ENCODE data around the gene AIPL1. TPM values are rescaled to one million over a fixed set of nuclear protein-coding genes. Genes with fewer than 3 reads are reported as not detected.

The AIPL1 gene
- total and polyA plus RNA-seq, 2 experiments from 2014 or later: 0.17 to 0.24 TPM

DNA sequence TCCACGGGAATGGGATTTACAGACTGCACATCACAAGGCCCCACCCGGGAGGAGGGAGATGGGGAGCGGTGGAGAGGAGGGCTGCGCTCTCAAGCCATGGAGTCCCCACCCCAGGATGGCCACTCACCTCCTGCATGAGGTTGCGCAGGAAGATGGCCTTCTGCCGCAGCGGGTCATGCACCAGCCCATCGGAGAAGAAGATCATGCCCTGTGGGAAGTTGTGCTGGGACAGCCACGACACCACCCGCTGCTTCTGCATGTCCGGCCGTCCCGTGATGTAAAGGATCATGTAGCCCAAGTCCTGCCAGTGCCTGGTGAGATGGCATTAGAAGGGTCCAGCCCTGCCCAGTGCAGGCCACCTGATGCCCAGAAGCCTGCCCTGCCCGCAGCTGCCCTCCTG is 26.3 kb upstream of the AIPL1 start (continued):
- TF ChIP-seq, protein P1, sequence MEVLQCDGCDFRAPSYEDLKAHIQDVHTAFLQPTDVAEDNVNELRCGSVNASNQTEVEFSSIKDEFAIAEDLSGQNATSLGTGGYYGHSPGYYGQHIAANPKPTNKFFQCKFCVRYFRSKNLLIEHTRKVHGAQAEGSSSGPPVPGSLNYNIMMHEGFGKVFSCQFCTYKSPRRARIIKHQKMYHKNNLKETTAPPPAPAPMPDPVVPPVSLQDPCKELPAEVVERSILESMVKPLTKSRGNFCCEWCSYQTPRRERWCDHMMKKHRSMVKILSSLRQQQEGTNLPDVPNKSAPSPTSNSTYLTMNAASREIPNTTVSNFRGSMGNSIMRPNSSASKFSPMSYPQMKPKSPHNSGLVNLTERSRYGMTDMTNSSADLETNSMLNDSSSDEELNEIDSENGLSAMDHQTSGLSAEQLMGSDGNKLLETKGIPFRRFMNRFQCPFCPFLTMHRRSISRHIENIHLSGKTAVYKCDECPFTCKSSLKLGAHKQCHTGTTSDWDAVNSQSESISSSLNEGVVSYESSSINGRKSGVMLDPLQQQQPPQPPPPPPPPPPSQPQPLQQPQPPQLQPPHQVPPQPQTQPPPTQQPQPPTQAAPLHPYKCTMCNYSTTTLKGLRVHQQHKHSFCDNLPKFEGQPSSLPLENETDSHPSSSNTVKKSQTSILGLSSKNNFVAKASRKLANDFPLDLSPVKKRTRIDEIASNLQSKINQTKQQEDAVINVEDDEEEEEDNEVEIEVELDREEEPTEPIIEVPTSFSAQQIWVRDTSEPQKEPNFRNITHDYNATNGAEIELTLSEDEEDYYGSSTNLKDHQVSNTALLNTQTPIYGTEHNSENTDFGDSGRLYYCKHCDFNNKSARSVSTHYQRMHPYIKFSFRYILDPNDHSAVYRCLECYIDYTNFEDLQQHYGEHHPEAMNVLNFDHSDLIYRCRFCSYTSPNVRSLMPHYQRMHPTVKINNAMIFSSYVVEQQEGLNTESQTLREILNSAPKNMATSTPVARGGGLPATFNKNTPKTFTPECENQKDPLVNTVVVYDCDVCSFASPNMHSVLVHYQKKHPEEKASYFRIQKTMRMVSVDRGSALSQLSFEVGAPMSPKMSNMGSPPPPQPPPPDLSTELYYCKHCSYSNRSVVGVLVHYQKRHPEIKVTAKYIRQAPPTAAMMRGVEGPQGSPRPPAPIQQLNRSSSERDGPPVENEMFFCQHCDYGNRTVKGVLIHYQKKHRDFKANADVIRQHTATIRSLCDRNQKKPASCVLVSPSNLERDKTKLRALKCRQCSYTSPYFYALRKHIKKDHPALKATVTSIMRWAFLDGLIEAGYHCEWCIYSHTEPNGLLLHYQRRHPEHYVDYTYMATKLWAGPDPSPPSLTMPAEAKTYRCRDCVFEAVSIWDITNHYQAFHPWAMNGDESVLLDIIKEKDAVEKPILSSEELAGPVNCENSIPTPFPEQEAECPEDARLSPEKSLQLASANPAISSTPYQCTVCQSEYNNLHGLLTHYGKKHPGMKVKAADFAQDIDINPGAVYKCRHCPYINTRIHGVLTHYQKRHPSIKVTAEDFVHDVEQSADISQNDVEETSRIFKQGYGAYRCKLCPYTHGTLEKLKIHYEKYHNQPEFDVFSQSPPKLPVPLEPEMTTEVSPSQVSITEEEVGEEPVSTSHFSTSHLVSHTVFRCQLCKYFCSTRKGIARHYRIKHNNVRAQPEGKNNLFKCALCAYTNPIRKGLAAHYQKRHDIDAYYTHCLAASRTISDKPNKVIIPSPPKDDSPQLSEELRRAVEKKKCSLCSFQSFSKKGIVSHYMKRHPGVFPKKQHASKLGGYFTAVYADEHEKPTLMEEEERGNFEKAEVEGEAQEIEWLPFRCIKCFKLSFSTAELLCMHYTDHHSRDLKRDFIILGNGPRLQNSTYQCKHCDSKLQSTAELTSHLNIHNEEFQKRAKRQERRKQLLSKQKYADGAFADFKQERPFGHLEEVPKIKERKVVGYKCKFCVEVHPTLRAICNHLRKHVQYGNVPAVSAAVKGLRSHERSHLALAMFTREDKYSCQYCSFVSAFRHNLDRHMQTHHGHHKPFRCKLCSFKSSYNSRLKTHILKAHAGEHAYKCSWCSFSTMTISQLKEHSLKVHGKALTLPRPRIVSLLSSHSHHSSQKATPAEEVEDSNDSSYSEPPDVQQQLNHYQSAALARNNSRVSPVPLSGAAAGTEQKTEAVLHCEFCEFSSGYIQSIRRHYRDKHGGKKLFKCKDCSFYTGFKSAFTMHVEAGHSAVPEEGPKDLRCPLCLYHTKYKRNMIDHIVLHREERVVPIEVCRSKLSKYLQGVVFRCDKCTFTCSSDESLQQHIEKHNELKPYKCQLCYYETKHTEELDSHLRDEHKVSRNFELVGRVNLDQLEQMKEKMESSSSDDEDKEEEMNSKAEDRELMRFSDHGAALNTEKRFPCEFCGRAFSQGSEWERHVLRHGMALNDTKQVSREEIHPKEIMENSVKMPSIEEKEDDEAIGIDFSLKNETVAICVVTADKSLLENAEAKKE (CRISPR knock-in tag; IDR thresholded peaks at IDR 0.05): no peak
- TF ChIP-seq, protein P2, sequence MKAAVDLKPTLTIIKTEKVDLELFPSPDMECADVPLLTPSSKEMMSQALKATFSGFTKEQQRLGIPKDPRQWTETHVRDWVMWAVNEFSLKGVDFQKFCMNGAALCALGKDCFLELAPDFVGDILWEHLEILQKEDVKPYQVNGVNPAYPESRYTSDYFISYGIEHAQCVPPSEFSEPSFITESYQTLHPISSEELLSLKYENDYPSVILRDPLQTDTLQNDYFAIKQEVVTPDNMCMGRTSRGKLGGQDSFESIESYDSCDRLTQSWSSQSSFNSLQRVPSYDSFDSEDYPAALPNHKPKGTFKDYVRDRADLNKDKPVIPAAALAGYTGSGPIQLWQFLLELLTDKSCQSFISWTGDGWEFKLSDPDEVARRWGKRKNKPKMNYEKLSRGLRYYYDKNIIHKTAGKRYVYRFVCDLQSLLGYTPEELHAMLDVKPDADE (IDR thresholded peaks at IDR 0.05): no peak
- TF ChIP-seq ZNF114 (CRISPR knock-in tag; IDR thresholded peaks at IDR 0.05): no peak

DNA sequence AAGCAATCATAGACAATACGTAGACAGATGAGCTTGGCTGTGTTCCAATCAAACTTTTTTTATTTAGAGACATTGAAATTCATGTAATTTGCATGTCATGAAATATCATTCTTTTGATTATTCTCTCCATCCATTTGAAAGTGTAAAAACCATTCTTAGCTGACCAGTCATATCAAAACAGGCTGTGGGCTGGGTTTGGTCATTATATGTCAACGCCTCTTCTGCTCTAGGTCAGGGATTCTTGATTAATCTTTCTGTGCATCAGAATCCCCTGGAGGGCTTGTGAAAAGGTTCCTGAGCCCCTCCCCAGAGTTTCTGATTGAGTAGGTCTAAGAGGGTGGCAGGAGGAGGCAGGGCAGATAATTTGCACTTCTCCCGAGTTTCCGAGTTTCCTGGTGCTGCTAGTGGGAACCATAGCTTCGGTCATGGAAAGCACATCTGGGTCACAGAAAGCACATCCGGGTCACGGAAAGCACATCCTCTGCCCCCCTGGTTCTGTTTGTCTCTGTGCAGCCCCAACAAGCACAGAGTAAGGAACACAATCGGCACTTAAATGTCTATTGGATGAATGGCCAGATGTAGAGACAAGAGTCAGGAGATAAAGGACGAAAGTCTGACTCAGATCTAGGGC is 25.7 kb upstream of the AIPL1 start:
- TF ChIP-seq EZH2 (IDR thresholded peaks at IDR 0.05; ENCODE audit: low read depth, unreplicated experiment) (no peak), EZH2phosphoT487 (IDR thresholded peaks at IDR 0.05; ENCODE audit: unreplicated experiment) (no peak), ZNF331 (CRISPR knock-in tag; IDR thresholded peaks at IDR 0.05; ENCODE audit: low read depth) (no peak), JUNB (IDR thresholded peaks at IDR 0.05; ENCODE audit: unreplicated experiment) (no peak), CREB1 (CRISPR knock-in tag; IDR thresholded peaks at IDR 0.05; ENCODE audit: low read depth) (no peak)
- TF ChIP-seq, protein P1 (CRISPR knock-in tag; IDR thresholded peaks at IDR 0.05): no peak
- Histone ChIP-seq H3K79me2 (replicated peaks; ENCODE audit: insufficient read depth) (no peaks in the 10 kb centered on the region), H2AFZ (no peak overlapping the region), H3K4me2 (no peak overlapping the region), H4K20me1 (replicated peaks; ENCODE audit: insufficient read depth) (no peaks in the 10 kb centered on the region), H3K4me3 (no peak overlapping the region), H3K4me1 (ENCODE audit: insufficient read depth) (peaks cover 16% of the 10 kb centered on the region), H3K36me3 (ENCODE audit: insufficient read depth) (no peaks in the 10 kb centered on the region), H3F3A (replicated peaks; ENCODE audit: low read depth) (no peaks in the 10 kb centered on the region), H3K27ac (ENCODE audit: low read depth) (no peak overlapping the region), H3K9me2 (ENCODE audit: insufficient read depth) (no peaks in the 10 kb centered on the region), H3K27me3 (ENCODE audit: insufficient read depth) (no peaks in the 10 kb centered on the region)
- H3K9me3 Mint-ChIP-seq: no peaks in the 10 kb centered on the region; the same call in 2 of the 3 replicates
- H3K36me3 Mint-ChIP-seq (ENCODE audit: low read depth): no peaks in the 10 kb centered on the region; the same call in 2 of the 3 replicates
- no peak overlapping the region for H3K27ac Mint-ChIP-seq
- DNase-seq (ENCODE audit: low spot score) (no peak), ATAC-seq (no peak)
- peaks cover 42% of the 10 kb centered on the region for H3K4me1 Mint-ChIP-seq
- H3K27me3 Mint-ChIP-seq (ENCODE audit: insufficient read depth, low read depth, poor library complexity): peaks cover 24% of the 10 kb centered on the region
- H3K4me3 Mint-ChIP-seq: no peak overlapping the region
